CD4-positive, alpha-beta T cell (primary cell): ENCODE measurements around the gene RABGGTA. TPM values are rescaled to one million over a fixed set of nuclear protein-coding genes. Genes with fewer than 3 reads are reported as not detected.

Experiments
- ATAC-seq: fragments of 200-7000 bp; cut with Tn5 transposase; one replicate; pipeline ENCODE4 v1.10.0; 2022; ENCODE audit warnings: mild to moderate bottlenecking; ENCODE audit not compliant: poor library complexity
- CTCF ChIA-PET: fragments of 350-600 bp; sonication (Branson Sonifier 250); formaldehyde crosslinking; loops from one replicate; lab custom pipeline; 2021; ENCODE audit warnings: antibody characterized with exemption, inconsistent platforms; lab: Charles Lee
- POLR2A ChIA-PET: fragments of 350-600 bp; sonication (Branson Sonifier 250); formaldehyde crosslinking; loops from one replicate; lab custom pipeline; 2021; ENCODE audit warnings: antibody characterized with exemption, inconsistent platforms; lab: Charles Lee
- DNase-seq, 14 experiments: peaks; one replicate each; pipeline ENCODE4 v3.0.0-alpha.2; 2013 to 2020; ENCODE audit warnings: mixed read lengths in 2 of 14
- H3K27ac ChIP-seq, 2 donors: one replicate each; pipeline versions ENCODE4 v1.5.1 to v1.7.0; 2013; ENCODE audit warnings: low read length in 2 of 2, low read depth in 1 of 2, mild to moderate bottlenecking in 1 of 2
- H3K27me3 ChIP-seq, 2 experiments: 1 replicate in 1 of 2; 2 replicates in 1 of 2; pipeline versions ENCODE4 v1.6.1 to v1.7.0; 2013; ENCODE audit warnings: low read length in 2 of 2, control low read depth in 1 of 2, mild to moderate bottlenecking in 1 of 2, moderate library complexity in 1 of 2; ENCODE audit not compliant: insufficient read depth in 2 of 2, control insufficient read depth in 1 of 2
- H3K36me3 ChIP-seq: one replicate; pipeline ENCODE4 v1.6.1; 2013; ENCODE audit warnings: low read length, control low read depth; ENCODE audit not compliant: insufficient read depth
- H3K4me1 ChIP-seq: one replicate; pipeline ENCODE4 v1.6.1; 2013; ENCODE audit warnings: low read length, control low read depth; ENCODE audit not compliant: insufficient read depth
- H3K4me3 ChIP-seq: one replicate; pipeline ENCODE4 v1.5.1; 2013; ENCODE audit warnings: mild to moderate bottlenecking, low read length, moderate library complexity
- H3K9me3 ChIP-seq, 2 experiments: 1 replicate in 1 of 2; 2 replicates in 1 of 2; pipeline versions ENCODE4 v1.6.1 to v1.7.0; 2013; ENCODE audit warnings: low read length in 2 of 2, mild to moderate bottlenecking in 2 of 2, control low read depth in 1 of 2, moderate library complexity in 1 of 2; ENCODE audit not compliant: control insufficient read depth in 1 of 2, insufficient read depth in 1 of 2
- H3K27ac Mint-ChIP-seq: one replicate; pipeline ENCODE4 v1.8.0; 2020; ENCODE audit warnings: mixed read lengths
- H3K27me3 Mint-ChIP-seq: one replicate; pipeline ENCODE4 v1.8.0; 2021; ENCODE audit warnings: mixed read lengths
- H3K36me3 Mint-ChIP-seq: one replicate; pipeline ENCODE4 v1.8.0; 2021; ENCODE audit warnings: low read depth, mixed read lengths
- H3K4me1 Mint-ChIP-seq: one replicate; pipeline ENCODE4 v1.8.0; 2021; ENCODE audit warnings: low read depth, mixed read lengths
- H3K4me3 Mint-ChIP-seq: one replicate; pipeline ENCODE4 v1.8.0; 2020; ENCODE audit warnings: mild to moderate bottlenecking, mixed read lengths
- H3K9me3 Mint-ChIP-seq: one replicate; pipeline ENCODE4 v1.8.0; 2020; ENCODE audit warnings: mixed read lengths
- intact Hi-C, 2 experiments: fragments of 100-400 bp; cut with DNase I in 1 of 2; cut with micrococcal nuclease in 1 of 2; formaldehyde crosslinking; loops; one replicate each; pipeline versions ENCODE4 v1.15.1 to v1.9.0; 2023 to 2025; cut with DNase I, micrococcal nuclease
- total RNA-seq, 174 experiments: library from RNA in 2 of 174; stranded (reverse) in 2 of 174; gene quantifications; one replicate each; pipeline ENCODE4 v1.2.3 and lab custom pipeline; 2021 to 2026
- TF ChIP-seq, protein P1 (sequence below): fragments of 200-600 bp; IDR thresholded peaks from one replicate; pipeline ENCODE4 v1.8.0; 2022; ENCODE audit warnings: antibody characterized with exemption, mild to moderate bottlenecking

RABGGTA gene
- total RNA-seq, 2 experiments from 2014 or later = 52.3 to 55.2 TPM

DNA sequence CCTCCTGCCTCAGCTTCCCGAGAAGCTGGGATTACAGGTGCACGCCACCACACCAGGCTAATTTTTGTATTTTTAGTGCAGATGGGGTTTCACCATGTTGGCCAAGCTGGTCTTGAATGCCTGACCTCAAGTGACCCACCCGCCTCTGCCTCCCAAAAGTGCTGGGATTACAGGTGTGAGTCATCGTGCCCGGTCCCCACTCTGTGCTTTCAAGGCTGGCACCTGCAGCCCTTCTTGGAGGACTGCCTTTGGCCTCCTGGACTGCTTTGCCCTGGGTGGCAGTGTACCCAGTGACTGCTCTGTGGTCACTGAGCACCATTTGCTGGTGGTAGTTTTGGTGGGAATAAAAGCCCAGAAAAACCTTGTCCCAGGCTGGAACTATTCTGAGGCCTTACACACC, 15.6 kb upstream of the RABGGTA start:
- Histone ChIP-seq H3K9me3 (no peaks in the 10 kb centered on the region), H3K27me3 (no peaks in the 10 kb centered on the region), H3K4me1 (peaks cover 5% of the 10 kb centered on the region), H3K4me3 (no peak overlapping the region), H3K36me3 (peaks cover 26% of the 10 kb centered on the region), H3K27ac (no peak overlapping the region)
- ChIA-PET CTCF (no interaction called here), POLR2A (no interaction called here)
- DNase-seq (no peak), ATAC-seq (no peak)
- Mint-ChIP-seq H3K36me3 (peaks cover 26% of the 10 kb centered on the region), H3K4me3 (no peak overlapping the region), H3K4me1 (no peaks in the 10 kb centered on the region), H3K9me3 (no peaks in the 10 kb centered on the region), H3K27me3 (no peaks in the 10 kb centered on the region), H3K27ac (no peak overlapping the region)
- TF ChIP-seq, protein P1, sequence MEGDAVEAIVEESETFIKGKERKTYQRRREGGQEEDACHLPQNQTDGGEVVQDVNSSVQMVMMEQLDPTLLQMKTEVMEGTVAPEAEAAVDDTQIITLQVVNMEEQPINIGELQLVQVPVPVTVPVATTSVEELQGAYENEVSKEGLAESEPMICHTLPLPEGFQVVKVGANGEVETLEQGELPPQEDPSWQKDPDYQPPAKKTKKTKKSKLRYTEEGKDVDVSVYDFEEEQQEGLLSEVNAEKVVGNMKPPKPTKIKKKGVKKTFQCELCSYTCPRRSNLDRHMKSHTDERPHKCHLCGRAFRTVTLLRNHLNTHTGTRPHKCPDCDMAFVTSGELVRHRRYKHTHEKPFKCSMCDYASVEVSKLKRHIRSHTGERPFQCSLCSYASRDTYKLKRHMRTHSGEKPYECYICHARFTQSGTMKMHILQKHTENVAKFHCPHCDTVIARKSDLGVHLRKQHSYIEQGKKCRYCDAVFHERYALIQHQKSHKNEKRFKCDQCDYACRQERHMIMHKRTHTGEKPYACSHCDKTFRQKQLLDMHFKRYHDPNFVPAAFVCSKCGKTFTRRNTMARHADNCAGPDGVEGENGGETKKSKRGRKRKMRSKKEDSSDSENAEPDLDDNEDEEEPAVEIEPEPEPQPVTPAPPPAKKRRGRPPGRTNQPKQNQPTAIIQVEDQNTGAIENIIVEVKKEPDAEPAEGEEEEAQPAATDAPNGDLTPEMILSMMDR = no peak
- intact Hi-C loops = no loop called here

DNA sequence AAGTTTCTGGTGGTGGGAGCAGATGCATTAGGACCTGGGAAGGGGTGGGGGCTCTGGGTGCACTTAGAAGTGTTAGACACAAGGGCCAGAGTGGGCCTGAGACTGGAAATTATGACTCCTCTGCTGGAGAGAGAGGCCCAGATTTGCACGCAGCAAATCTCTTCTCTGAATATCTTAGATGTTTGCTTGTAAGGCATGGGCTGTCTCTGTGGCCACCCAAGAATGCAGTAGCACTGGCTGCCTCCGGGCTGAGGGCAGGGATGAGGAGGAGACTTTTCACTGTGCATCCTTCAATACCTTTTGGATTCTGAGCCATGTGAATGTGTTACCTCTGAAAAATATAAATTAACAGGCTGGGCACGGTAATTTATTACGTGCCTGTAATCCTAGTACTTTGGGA, 14.0 kb upstream of the RABGGTA start:
- intact Hi-C loops = no loop called here
- Mint-ChIP-seq H3K9me3 (no peaks in the 10 kb centered on the region), H3K36me3 (peaks cover 12% of the 10 kb centered on the region), H3K27me3 (no peaks in the 10 kb centered on the region), H3K4me1 (peaks cover 1% of the 10 kb centered on the region), H3K27ac (no peak overlapping the region), H3K4me3 (no peak overlapping the region)
- peaks cover 10% of the 10 kb centered on the region for H3K36me3 ChIP-seq
- TF ChIP-seq, protein P1 = no peak
- H3K27ac ChIP-seq = no peak overlapping the region
- H3K4me3 ChIP-seq = no peak overlapping the region
- no peaks in the 10 kb centered on the region for H3K27me3 ChIP-seq
- ChIA-PET CTCF (no interaction called here), POLR2A (no interaction called here)
- ATAC-seq (no peak), DNase-seq (no peak)
- H3K9me3 ChIP-seq = no peaks in the 10 kb centered on the region
- H3K4me1 ChIP-seq = peaks cover 6% of the 10 kb centered on the region

GRCh38 chr14:24284501-24285035, 13.2 kb upstream of the RABGGTA start:
- Mint-ChIP-seq H3K27me3 (no peaks in the 10 kb centered on the region), H3K4me1 (peaks cover 9% of the 10 kb centered on the region), H3K27ac (no peak overlapping the region), H3K4me3 (no peak overlapping the region), H3K9me3 (no peaks in the 10 kb centered on the region), H3K36me3 (peaks cover 4% of the 10 kb centered on the region)
- Histone ChIP-seq H3K27ac (no peak overlapping the region), H3K4me1 (peaks cover 10% of the 10 kb centered on the region), H3K9me3 (no peaks in the 10 kb centered on the region), H3K4me3 (no peak overlapping the region), H3K36me3 (peaks cover 3% of the 10 kb centered on the region), H3K27me3 (no peaks in the 10 kb centered on the region)
- intact Hi-C loops = no loop called here
- POLR2A ChIA-PET = interaction anchor here (0.5 kb wide), 1 partner anchor 40 kb away, joined by 4 read pairs; no protein-coding TSS in a partner anchor
- ATAC-seq = no peak
- TF ChIP-seq, protein P1 = no peak
- CTCF ChIA-PET = no interaction called here
- no peak for DNase-seq
